GM21717 (cell line): ENCODE measurements around the gene PPP3CA.
A peak's percentile ranks its signal among the peaks of the same experiment; 100 is the strongest.

ENCODE experiments used
- ATAC-seq: cut with Tn5 transposase; IDR thresholded peaks from one replicate; pipeline ENCODE4 v1.9.1; 2021; ENCODE audit warnings: mild to moderate bottlenecking, moderate library complexity; ENCODE audit not compliant: unreplicated experiment

PPP3CA gene

DNA sequence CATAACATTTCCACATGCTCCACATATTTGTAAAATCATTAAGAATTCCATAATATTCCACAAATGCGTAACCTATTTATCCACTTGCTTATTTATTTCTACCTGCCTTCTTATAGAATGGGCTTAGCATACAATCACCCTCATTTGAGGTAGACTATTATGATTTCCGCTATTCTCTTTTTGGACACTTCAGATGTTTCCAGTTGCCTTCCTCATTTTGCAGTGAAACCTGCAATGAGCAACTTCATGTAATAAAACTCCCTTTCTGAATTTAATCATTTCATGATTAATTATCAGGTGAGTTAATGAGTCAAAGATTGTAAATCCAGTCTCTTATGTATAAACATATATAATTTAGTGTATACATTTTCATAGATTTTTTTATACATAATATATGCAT lies 58.0 kb downstream of the PPP3CA start:
- ATAC-seq = no peak

DNA sequence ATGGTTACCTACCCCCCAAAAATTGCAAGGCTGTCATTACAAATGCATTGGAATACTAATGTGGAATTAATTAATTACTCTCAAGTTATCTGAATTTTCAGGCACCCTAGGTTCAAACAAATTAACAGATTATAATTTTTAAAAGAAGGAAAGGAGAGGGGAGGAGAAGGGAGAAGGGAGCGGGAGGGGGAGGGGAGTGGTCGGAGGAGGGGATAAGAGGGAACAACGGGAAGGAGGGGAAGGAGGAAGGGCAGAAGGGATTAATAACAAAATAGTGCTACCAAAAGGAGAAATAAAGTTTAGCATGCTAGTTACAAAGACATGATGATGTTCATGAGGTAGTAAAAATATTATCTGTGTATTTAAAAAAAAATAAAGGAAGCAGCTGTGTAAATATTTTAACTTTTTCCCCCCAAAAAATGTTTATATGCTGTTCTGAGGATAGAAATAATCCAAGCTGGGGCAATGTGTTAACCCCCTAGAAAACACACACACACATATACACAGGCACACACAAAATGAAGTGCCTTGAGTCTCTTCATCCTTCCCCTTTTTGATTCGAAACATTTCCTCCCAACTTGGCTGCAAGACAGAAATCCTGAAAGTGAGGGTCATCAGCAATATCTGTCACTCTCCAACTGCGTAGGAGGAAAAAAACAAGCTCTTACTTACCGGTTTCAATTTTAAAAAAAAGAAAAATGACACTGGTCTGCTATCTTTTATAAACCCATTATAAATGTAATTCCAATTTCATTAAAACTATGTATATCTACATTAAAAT lies 58.8 kb downstream of the PPP3CA start:
- ATAC-seq = no peak

GRCh38 chr4:101287324-101287723 lies 60.0 kb downstream of the PPP3CA start:
- no peak for ATAC-seq

DNA sequence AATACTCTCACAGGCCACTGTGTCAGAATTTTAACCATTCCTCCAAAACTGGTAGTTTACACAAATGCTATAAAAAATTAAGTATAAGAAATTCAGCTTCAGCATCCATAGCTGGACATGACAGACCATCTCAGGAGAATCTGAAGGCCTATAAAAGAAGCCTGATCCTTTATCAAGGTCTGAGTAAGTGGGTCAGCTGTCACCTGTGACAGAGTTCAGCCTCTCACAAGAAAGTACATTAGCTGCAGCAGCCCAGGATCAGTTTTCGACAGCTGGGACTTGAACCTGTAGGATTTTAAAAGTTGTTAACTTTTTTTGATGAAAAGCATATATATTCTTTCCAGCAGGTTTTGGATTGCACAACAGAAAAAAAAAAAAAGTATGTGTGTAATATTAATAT lies 60.7 kb downstream of the PPP3CA start:
- ATAC-seq = no peak

GRCh38 chr4:101285985-101286384 lies 61.3 kb downstream of the PPP3CA start:
- ATAC-seq = no peak

DNA sequence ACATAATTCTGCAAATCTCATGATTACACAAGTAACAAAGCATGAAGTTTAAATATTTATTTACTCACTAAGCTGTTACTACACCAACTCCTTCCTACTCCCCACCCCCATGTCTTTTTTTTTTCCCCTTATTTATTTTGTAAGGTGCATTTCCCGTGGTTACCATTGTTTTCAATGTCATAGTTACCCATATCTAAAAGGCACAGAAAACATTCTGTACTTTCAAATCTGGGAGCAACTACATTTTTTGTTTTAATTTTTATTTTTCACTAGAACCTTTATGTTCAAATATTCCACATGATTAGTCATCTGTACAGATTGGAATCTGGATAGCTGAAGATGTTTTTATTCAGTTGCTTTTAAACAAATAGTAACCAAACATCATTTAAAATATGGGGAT lies 62.8 kb downstream of the PPP3CA start:
- ATAC-seq = no peak

DNA sequence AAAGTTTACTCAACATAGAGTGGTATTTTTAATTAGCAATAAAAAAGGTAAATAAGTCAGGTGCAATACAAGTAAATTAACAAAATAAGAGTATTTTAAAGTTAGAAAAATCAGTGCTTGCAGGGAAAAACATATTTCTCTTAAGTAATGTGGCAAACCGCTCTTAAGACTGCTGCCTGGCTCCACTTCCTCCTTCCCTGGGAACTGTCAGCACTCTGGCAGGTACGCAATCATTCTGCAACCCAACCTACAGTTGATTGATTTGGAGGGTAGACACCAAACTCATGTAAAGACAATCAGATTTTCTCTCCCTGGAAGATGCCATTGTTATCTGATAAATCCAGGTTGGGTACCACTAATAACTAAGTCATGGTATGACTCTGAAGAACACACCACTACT lies 63.9 kb downstream of the PPP3CA start:
- no peak for ATAC-seq

DNA sequence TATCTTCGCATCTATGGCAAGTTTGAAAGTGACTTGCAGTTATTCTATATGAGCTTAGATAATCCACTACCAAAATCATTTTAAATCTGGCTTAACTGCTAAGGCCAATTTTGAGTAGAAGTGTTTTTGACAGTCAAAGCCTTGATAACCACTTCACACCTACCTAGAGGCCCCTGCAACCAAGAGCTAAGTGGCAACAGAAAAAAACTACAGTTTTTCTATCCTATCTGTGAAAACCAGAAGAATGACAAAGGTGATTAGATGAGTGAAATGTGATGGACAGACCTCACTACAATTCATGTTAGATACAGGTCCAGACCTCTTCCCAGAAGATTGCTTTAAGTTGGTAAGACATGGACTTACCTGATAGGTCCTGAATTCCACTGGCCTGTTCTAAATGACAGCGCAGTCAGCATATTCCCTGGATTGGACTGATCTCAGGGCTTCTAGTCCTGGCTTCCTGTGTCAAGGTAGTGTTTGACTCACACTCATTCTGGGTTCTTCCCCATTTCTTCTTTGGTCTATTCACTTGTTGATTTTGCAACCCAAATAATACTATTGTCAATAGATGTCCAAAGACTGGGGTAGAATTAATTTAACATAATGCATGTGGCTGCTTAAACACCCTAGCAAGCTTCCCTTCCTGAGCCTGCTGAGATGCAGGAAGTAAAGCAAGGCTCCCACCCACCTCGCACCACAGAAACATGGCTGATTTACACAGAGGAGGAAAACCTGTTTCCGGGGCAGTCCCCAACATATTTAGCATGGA lies 65.1 kb downstream of the PPP3CA start:
- peak; percentile 55 for ATAC-seq

DNA sequence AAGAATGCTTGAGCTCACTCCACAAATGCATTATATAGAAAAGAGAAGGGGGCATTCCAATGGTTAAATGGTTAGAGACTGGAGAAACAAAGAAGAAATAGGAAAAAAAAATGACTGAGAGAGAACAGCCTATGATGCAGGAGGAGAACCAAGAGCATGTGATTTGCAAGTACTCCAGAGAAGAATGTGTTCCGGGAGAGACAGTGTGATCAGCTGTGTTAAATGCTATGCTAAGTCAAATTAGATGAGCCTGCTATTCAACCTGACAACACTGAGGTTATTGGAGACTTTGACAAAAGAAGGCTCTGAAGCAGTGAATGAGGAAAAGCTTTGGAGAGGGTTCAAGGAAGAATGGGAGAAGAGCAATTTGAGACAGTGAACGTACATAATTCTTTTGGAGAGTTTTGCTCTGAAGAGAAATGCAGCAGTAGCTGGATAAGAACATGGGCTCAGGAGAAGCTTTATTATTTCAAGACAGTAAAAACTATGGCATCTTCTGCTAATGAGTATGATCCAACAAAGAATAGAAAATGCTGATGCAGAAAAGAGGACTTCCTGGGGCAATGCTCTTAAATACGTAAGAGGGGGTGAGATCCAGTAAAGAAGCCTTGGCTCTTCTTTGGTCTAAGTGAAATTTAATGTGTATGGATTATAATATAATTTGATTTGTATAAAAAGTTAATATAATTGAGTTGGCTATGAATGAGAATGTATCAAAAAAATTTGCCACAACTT lies 66.3 kb downstream of the PPP3CA start:
- ATAC-seq = no peak

DNA sequence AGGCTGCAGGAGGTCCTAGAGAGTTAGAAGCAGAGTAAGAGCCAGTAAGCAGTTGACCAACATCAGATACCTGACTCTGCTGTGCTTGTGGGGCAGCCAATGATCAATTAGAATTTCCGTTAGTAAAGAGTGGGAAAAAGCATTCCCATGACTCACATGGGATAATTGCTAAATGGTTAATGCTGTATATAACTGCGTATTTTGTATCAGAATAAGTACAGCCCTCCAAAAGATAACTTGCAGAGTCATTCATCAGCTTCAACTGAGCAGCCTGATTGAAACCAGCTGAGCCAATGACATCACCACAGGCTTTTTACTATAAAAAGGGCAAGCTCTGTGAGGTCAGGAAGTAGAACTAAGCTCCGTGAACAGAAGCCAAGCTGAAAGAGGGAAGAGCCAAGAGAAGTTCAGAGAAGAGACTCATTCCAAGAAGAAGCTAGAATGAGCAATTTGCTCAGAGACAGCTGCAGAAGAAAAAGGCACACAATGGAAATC lies 67.9 kb downstream of the PPP3CA start:
- peak; percentile 80 for ATAC-seq

DNA sequence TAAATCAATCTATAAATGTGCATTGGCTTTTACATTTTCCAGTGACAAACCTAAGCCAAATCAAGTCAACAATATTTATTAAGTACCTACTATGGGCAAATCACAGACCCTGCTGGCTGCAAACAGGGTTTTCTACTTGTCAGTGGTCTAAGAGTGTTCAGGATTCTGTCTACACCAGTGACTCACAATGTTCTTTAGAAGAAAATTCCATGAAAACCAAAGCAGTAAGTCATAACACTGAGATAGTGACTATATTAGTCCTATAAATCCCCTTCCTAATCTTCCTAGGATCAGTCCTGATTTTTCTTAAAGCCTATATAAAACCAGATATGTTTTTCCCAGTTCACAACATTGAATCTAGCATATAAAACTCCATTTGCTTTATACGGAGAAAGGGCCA lies 69.7 kb downstream of the PPP3CA start:
- ATAC-seq = no peak

DNA sequence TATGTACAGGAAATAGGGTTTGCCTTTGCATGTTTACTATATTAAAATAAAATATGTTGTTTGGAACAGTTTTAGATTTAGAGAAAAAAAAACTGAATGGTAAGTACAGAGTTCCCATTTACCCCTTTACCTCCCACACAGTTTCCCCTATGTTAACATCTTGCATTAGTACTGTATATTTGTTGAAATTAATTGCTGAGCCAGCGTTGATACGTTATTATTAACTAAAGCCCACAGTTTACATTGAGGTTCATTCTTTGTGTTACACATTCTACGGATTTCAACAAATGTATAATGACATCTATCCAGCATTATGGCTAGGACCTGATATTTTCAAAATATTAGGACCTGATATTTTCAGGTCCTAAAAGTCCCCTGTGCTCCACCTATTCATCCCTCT lies 70.7 kb downstream of the PPP3CA start:
- no peak for ATAC-seq

GRCh38 chr4:101274888-101275752 lies 72.2 kb downstream of the PPP3CA start:
- peak; percentile 41 for ATAC-seq

GRCh38 chr4:101271516-101271915 lies 75.8 kb downstream of the PPP3CA start:
- ATAC-seq = no peak

- ATAC-seq = no peak
Measured at GRCh38 chr4:101269682-101270081, 77.6 kb downstream of the PPP3CA start.

DNA sequence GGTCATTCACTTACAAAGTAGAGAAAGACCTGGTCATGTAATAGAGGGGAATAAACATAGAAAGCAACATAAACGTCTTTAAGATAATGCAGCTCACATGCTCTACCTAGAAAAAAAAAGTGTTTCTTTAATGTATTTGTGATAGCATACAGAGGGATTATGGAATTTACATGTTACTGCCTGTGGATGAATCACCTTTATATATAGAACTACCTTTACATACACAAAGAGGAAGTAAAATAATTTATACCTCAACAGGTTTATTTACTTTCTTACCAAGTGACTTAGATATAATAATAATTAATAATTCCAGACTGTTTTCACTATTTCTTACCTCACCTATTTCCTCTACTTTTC lies 81.5 kb downstream of the PPP3CA start:
- no peak for ATAC-seq

DNA sequence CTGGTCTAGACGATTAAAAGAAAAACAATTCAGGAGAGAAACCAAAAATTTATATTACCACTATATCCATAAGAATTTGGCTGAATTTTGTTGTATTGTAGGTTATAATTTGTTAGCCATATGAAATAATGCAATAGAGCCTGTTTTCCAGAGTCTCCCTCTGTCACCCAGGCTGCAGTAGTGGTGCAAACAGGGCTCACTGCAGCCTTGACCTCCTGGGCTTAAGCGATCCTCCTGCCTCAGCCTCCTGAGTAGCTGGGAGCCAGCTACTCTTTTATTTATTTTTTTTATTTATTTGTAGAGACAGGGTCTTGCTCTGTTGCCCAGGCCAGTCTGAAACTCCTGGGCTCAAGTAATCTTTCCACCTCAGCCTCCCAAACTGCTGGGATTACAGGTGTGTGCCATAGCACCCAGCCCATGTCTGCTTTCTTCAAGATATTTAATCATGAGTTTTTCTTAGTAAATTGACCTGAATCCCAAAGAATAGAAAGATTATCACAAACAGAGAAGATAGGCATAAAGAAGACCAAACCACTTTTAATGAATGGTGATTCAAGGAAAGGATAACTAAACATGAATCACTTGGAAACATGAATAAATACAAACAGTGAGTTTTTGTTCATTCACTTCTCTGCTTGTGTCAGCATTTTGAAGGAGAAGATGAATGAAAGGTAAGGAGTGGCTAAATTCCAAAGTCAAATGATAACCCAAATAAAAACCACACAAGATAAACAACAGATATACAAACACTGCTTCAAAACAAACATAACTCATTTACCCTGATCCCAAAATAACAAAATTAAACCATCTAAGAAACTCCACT lies 82.1 kb downstream of the PPP3CA start:
- no peak for ATAC-seq

DNA sequence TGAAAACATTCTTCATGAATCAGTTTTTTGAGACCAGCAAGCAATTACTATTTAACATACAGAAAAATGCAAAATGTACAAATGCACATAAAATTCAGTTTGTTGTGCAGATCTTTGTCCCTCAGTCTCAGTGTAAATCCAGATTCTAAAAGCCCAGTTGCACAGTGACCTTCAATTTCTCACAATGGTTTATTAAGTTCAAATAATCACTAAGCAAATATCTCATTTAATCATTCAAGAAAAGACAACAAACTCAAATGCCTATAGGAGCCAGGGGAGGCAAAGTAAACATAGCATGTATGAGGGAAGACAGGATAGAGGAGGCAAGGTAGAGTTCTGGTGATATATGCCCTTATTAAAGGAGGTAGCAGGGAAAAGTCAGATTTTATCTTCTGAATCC lies 82.8 kb downstream of the PPP3CA start:
- no peak for ATAC-seq

DNA sequence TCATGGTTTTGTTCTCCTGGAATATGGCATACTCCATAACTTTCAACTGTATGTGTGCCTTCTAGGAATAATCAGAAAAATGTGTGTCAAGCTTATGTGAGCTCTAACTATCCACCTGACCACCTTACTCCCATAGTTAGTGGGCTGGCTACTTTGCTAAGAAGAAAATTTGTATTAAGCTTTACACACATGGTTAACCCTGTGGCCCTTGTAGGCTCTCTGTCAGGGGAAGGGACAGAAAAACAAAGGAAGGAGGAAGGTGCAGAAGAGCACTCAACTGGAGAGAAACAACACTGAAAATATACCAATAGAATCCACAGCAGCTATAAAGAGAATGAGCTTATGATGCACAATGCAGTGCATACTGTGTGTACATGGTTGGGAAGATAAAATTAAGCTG lies 84.6 kb downstream of the PPP3CA start:
- ATAC-seq = peak; percentile 52

DNA sequence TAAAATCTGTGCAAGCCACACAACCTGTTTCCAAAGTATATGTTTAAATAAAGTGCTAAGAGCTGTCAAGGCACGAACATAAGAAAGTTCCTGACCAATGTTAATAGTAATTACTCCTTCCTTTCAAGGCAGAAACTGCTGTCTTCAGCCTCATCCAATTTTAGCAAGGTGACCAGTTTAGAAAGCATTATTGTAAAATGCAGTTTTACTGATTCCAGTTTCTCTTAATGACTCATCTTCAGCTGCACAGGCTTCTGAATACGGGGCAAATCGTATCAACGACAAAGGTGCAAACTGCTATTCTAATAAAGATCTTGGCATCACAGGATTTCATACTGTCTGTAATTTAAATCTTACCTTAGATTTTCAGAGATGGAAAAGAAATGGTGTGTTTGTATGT lies 87.5 kb downstream of the PPP3CA start:
- peak; percentile 93 for ATAC-seq
